ENCODE results near the gene COL17A1.

Gene COL17A1

GRCh38 chr10:104005172-104005863, 80.4 kb downstream of the COL17A1 start:
- no peak for DNase-seq
- Histone ChIP-seq H3K27ac (ENCODE audit: low read depth, low read length) (no peak overlapping the region), H4K8ac (ENCODE audit: low read depth, low read length) (no peak overlapping the region), H3K4ac (ENCODE audit: low read depth, low read length) (no peak overlapping the region), H4K5ac (ENCODE audit: low read length) (no peak overlapping the region), H3K36me3 (ENCODE audit: control insufficient read depth, insufficient read depth, low read length) (no peaks in the 10 kb centered on the region), H2BK120ac (ENCODE audit: low read depth, low read length) (no peak overlapping the region), H2BK5ac (ENCODE audit: low read length) (no peak overlapping the region), H3K4me1 (ENCODE audit: control insufficient read depth, low read depth, low read length) (no peaks in the 10 kb centered on the region), H3K79me1 (ENCODE audit: low read length) (no peaks in the 10 kb centered on the region), H3K9ac (ENCODE audit: low read length) (no peak overlapping the region), H3K79me2 (ENCODE audit: control insufficient read depth, insufficient read depth, low read length) (no peaks in the 10 kb centered on the region), H3K4me3 (ENCODE audit: low read length) (no peak overlapping the region), H3K56ac (ENCODE audit: low read length) (no peak overlapping the region), H2BK15ac (replicated peaks; ENCODE audit: low read depth) (no peak overlapping the region), H3K18ac (ENCODE audit: low read length) (no peak overlapping the region), H3K23ac (ENCODE audit: low read length) (no peak overlapping the region), H2AK5ac (ENCODE audit: low read length) (no peak overlapping the region), H3K4me2 (ENCODE audit: low read length) (no peak overlapping the region), H3K27me3 (ENCODE audit: insufficient read depth, low read length, poor library complexity) (no peaks in the 10 kb centered on the region)
- no CpG with 5 or more reads among the region's 8 CpGs for WGBS (ENCODE audit: extremely low coverage, insufficient coverage, low lambda C conversion rate)

DNA sequence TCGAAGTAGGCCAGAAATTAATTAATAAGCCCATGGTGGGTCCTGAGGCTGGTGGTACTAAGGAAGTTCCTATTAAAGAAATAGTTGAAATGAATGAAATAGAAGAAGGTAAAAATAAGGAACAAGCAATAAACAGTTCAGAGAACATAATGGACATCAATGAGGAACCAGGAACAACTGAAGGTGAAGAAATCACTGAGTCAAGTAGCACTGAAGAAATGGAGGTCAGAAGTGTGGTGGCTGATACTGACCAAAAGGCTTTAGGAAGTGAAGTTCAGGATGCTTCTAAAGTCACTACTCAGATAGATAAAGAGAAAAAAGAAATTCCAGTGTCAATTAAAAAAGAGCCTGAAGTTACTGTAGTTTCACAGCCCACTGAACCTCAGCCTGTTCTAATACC, 82.8 kb downstream of the COL17A1 start:
- H3K9ac ChIP-seq (ENCODE audit: low read length): no peak overlapping the region
- no peak overlapping the region for H4K8ac ChIP-seq (ENCODE audit: low read depth, low read length)
- H2AK5ac ChIP-seq (ENCODE audit: low read length): no peak overlapping the region
- no peak overlapping the region for H4K5ac ChIP-seq (ENCODE audit: low read length)
- no peak overlapping the region for H3K18ac ChIP-seq (ENCODE audit: low read length)
- no peak overlapping the region for H2BK120ac ChIP-seq (ENCODE audit: low read depth, low read length)
- H3K79me1 ChIP-seq (ENCODE audit: low read length): no peaks in the 10 kb centered on the region
- H3K4ac ChIP-seq (ENCODE audit: low read depth, low read length): no peak overlapping the region
- no peak overlapping the region for H3K27ac ChIP-seq (ENCODE audit: low read depth, low read length)
- H3K79me2 ChIP-seq (ENCODE audit: control insufficient read depth, insufficient read depth, low read length): no peaks in the 10 kb centered on the region
- H2BK5ac ChIP-seq (ENCODE audit: low read length): no peak overlapping the region
- no peaks in the 10 kb centered on the region for H3K36me3 ChIP-seq (ENCODE audit: control insufficient read depth, insufficient read depth, low read length)
- no peak overlapping the region for H3K56ac ChIP-seq (ENCODE audit: low read length)
- no CpG with 5 or more reads among the region's 1 CpG for WGBS (ENCODE audit: extremely low coverage, insufficient coverage, low lambda C conversion rate)
- DNase-seq: no peak
- H3K23ac ChIP-seq (ENCODE audit: low read length): no peak overlapping the region
- H3K4me1 ChIP-seq (ENCODE audit: control insufficient read depth, low read depth, low read length): no peaks in the 10 kb centered on the region
- H3K4me2 ChIP-seq (ENCODE audit: low read length): no peak overlapping the region
- no peak overlapping the region for H3K4me3 ChIP-seq (ENCODE audit: low read length)
- H2BK15ac ChIP-seq (replicated peaks; ENCODE audit: low read depth): no peak overlapping the region
- H3K27me3 ChIP-seq (ENCODE audit: insufficient read depth, low read length, poor library complexity): no peaks in the 10 kb centered on the region

DNA sequence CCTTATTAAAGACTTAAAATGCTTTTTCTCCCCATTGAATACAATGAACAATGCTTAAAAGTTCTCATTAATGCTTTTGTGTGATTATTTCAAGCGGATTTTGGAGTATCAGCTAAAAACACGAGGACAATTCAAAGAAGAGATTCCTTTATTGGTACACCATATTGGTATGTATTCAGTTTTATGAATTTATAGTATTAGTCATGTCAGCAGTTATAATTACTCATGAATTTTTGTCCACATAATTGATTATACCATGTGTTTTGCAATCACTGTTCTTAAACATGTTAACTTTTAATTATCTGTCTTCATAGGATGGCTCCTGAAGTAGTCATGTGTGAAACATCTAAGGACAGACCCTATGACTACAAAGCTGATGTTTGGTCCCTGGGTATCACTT, 86.9 kb downstream of the COL17A1 start:
- WGBS (ENCODE audit: extremely low coverage, insufficient coverage, low lambda C conversion rate): no CpG with 5 or more reads among the region's 2 CpGs
- no peak overlapping the region for H2BK5ac ChIP-seq (ENCODE audit: low read length)

GRCh38 chr10:103995134-103995533, 90.5 kb downstream of the COL17A1 start:
- Histone ChIP-seq H2BK120ac (ENCODE audit: low read depth, low read length) (no peak overlapping the region), H3K56ac (ENCODE audit: low read length) (no peak overlapping the region), H2BK5ac (ENCODE audit: low read length) (no peak overlapping the region), H3K9ac (ENCODE audit: low read length) (no peak overlapping the region), H4K8ac (ENCODE audit: low read depth, low read length) (no peak overlapping the region), H3K18ac (ENCODE audit: low read length) (no peak overlapping the region), H3K79me2 (ENCODE audit: control insufficient read depth, insufficient read depth, low read length) (no peaks in the 10 kb centered on the region), H4K5ac (ENCODE audit: low read length) (no peak overlapping the region), H3K4ac (ENCODE audit: low read depth, low read length) (no peak overlapping the region), H3K23ac (ENCODE audit: low read length) (no peak overlapping the region), H3K27me3 (ENCODE audit: insufficient read depth, low read length, poor library complexity) (no peaks in the 10 kb centered on the region), H3K27ac (ENCODE audit: low read depth, low read length) (no peak overlapping the region), H3K36me3 (ENCODE audit: control insufficient read depth, insufficient read depth, low read length) (no peaks in the 10 kb centered on the region), H3K79me1 (ENCODE audit: low read length) (no peaks in the 10 kb centered on the region), H3K4me3 (ENCODE audit: low read length) (no peak overlapping the region), H3K4me2 (ENCODE audit: low read length) (no peak overlapping the region), H3K4me1 (ENCODE audit: control insufficient read depth, low read depth, low read length) (no peaks in the 10 kb centered on the region), H2BK15ac (replicated peaks; ENCODE audit: low read depth) (no peak overlapping the region), H2AK5ac (ENCODE audit: low read length) (no peak overlapping the region)
- no CpG with 5 or more reads among the region's 1 CpG for WGBS (ENCODE audit: extremely low coverage, insufficient coverage, low lambda C conversion rate)
- no peak for DNase-seq

More for the DNA sequence above, 86.9 kb downstream of the COL17A1 start:
- DNase-seq: no peak
- Histone ChIP-seq H4K5ac (ENCODE audit: low read length) (no peak overlapping the region), H2BK120ac (ENCODE audit: low read depth, low read length) (no peak overlapping the region), H3K27ac (ENCODE audit: low read depth, low read length) (no peak overlapping the region), H3K79me2 (ENCODE audit: control insufficient read depth, insufficient read depth, low read length) (no peaks in the 10 kb centered on the region), H3K18ac (ENCODE audit: low read length) (no peak overlapping the region), H2BK15ac (replicated peaks; ENCODE audit: low read depth) (no peak overlapping the region), H4K8ac (ENCODE audit: low read depth, low read length) (no peak overlapping the region), H3K79me1 (ENCODE audit: low read length) (no peaks in the 10 kb centered on the region), H3K4me1 (ENCODE audit: control insufficient read depth, low read depth, low read length) (no peaks in the 10 kb centered on the region), H3K4me3 (ENCODE audit: low read length) (no peak overlapping the region), H2AK5ac (ENCODE audit: low read length) (no peak overlapping the region), H3K56ac (ENCODE audit: low read length) (no peak overlapping the region), H3K9ac (ENCODE audit: low read length) (no peak overlapping the region), H3K36me3 (ENCODE audit: control insufficient read depth, insufficient read depth, low read length) (no peaks in the 10 kb centered on the region), H3K23ac (ENCODE audit: low read length) (no peak overlapping the region), H3K4ac (ENCODE audit: low read depth, low read length) (no peak overlapping the region), H3K27me3 (ENCODE audit: insufficient read depth, low read length, poor library complexity) (no peaks in the 10 kb centered on the region), H3K4me2 (ENCODE audit: low read length) (no peak overlapping the region)

DNA sequence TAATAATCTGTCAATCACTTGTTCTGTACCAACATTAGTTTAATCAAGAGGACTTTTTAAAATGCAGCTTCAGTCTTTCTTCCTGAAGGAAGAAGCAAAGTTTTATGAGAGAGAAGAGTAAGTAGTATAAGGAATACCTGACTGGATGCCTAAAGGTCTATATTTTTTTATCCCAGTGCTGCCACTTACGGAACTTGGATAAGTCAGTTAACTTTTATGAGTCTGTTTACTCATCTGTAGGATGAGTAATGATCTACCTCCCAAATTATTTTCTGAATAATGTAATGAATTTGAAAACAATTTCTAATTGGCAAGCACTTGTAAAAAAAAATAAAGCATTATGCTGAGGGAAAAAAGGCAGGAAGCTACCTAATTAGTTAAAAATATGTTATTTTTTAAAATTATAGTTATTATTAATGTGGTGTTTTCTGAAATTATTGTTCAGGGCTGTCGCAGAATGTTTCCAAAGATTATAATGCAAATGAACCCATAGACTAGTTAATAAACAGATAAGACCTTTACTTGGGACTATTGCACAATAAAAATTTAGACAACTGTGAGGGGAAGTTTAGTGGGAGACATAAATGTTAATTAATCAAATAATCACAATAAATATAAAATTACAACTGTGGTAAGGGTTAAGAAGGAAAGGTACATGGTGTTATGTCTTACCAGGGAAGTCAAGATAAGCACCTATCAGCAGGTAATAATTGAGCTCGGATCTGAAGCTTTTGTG, 94.1 kb downstream of the COL17A1 start:
- no peak overlapping the region for H3K56ac ChIP-seq (ENCODE audit: low read length)
- no peak overlapping the region for H2AK5ac ChIP-seq (ENCODE audit: low read length)
- H3K18ac ChIP-seq (ENCODE audit: low read length): no peak overlapping the region
- 100% methylated on average over 1 of the region's 3 CpGs for WGBS (ENCODE audit: extremely low coverage, insufficient coverage, low lambda C conversion rate)
- no peaks in the 10 kb centered on the region for H3K79me1 ChIP-seq (ENCODE audit: low read length)
- H2BK120ac ChIP-seq (ENCODE audit: low read depth, low read length): no peak overlapping the region
- no peak overlapping the region for H3K9ac ChIP-seq (ENCODE audit: low read length)
- no peak overlapping the region for H4K5ac ChIP-seq (ENCODE audit: low read length)
- no peaks in the 10 kb centered on the region for H3K79me2 ChIP-seq (ENCODE audit: control insufficient read depth, insufficient read depth, low read length)
- no peak overlapping the region for H2BK15ac ChIP-seq (replicated peaks; ENCODE audit: low read depth)
- H3K4me2 ChIP-seq (ENCODE audit: low read length): no peak overlapping the region
- H4K8ac ChIP-seq (ENCODE audit: low read depth, low read length): no peak overlapping the region
- H3K4me3 ChIP-seq (ENCODE audit: low read length): no peak overlapping the region
- DNase-seq: no peak
- H2BK5ac ChIP-seq (ENCODE audit: low read length): no peak overlapping the region
- H3K23ac ChIP-seq (ENCODE audit: low read length): no peak overlapping the region
- H3K4ac ChIP-seq (ENCODE audit: low read depth, low read length): no peak overlapping the region
- H3K4me1 ChIP-seq (ENCODE audit: control insufficient read depth, low read depth, low read length): no peaks in the 10 kb centered on the region
- H3K27me3 ChIP-seq (ENCODE audit: insufficient read depth, low read length, poor library complexity): no peaks in the 10 kb centered on the region
- H3K27ac ChIP-seq (ENCODE audit: low read depth, low read length): no peak overlapping the region
- no peaks in the 10 kb centered on the region for H3K36me3 ChIP-seq (ENCODE audit: control insufficient read depth, insufficient read depth, low read length)

Measured in mesendoderm (in vitro differentiated cells).